Measurements from ENCODE around the gene XPNPEP1.

The XPNPEP1 gene

GRCh38 chr10:109861081-109861480 lies 62.2 kb downstream of the XPNPEP1 start:
- DNase-seq = no peak

- no peak for DNase-seq
Observed at GRCh38 chr10:109859221-109859620, 64.1 kb downstream of the XPNPEP1 start.

GRCh38 chr10:109855746-109856145 lies 67.6 kb downstream of the XPNPEP1 start:
- no peak for DNase-seq

GRCh38 chr10:109853921-109854320 lies 69.4 kb downstream of the XPNPEP1 start:
- DNase-seq = no peak

- DNase-seq = no peak
Observed at GRCh38 chr10:109852475-109853037, 70.8 kb downstream of the XPNPEP1 start.

GRCh38 chr10:109851616-109852474 lies 71.5 kb downstream of the XPNPEP1 start:
- DNase-seq = no peak

- DNase-seq = no peak
Observed at GRCh38 chr10:109846832-109847231, 76.5 kb downstream of the XPNPEP1 start.

GRCh38 chr10:109845308-109845707 lies 78.0 kb downstream of the XPNPEP1 start:
- DNase-seq = no peak

- no peak for DNase-seq
Observed at GRCh38 chr10:109838592-109839244, 84.6 kb downstream of the XPNPEP1 start.

GRCh38 chr10:109837384-109837783 lies 85.9 kb downstream of the XPNPEP1 start:
- DNase-seq = no peak

- DNase-seq = no peak
Observed at GRCh38 chr10:109835257-109835656, 88.1 kb downstream of the XPNPEP1 start.

- no peak for DNase-seq
Observed at GRCh38 chr10:109831846-109832245, 91.5 kb downstream of the XPNPEP1 start.

- DNase-seq = no peak
Observed at GRCh38 chr10:109824206-109824605, 99.1 kb downstream of the XPNPEP1 start.

- no peak for DNase-seq
Observed at GRCh38 chr10:109823196-109823595, 100.1 kb downstream of the XPNPEP1 start.

GRCh38 chr10:109821672-109822071 lies 101.6 kb downstream of the XPNPEP1 start:
- no peak for DNase-seq

- no peak for DNase-seq
Observed at GRCh38 chr10:109820620-109821405, 102.5 kb downstream of the XPNPEP1 start.

GRCh38 chr10:109819807-109820206 lies 103.5 kb downstream of the XPNPEP1 start:
- no peak for DNase-seq
